H1 (cell line): ENCODE data around the gene PTGIS. TPM values are rescaled to one million over a fixed set of nuclear protein-coding genes. Genes with fewer than 3 reads are reported as not detected.

Experiments used
- BACH1 ChIP-seq: IDR thresholded peaks from 2 replicates; pipeline ENCODE4 v1.6.1; 2012; ENCODE audit warnings: low read length, improper control_type of control experiment
- EZH2 ChIP-seq: fragments of 200-600 bp; sonication (generic); IDR thresholded peaks from 2 replicates; pipeline ENCODE4 v1.7.1; 2012; ENCODE audit warnings: low read depth, mild to moderate bottlenecking, moderate library complexity, low read length, inconsistent platforms; ENCODE audit not compliant: severe bottlenecking
- HDAC2 ChIP-seq, 2 experiments: fragments of 300-600 bp in 1 of 2; sonication (generic) in 1 of 2; IDR thresholded peaks; 2 replicates each; pipeline ENCODE4 v1.6.1; 2011 to 2012; ENCODE audit warnings: low read depth in 2 of 2, low read length in 2 of 2, mild to moderate bottlenecking in 2 of 2, moderate library complexity in 2 of 2, borderline replicate concordance in 1 of 2, inconsistent platforms in 1 of 2
- RBBP5 ChIP-seq: IDR thresholded peaks from 2 replicates; pipeline ENCODE4 v1.7.1; 2012; ENCODE audit warnings: low read depth, mild to moderate bottlenecking, inconsistent platforms, low read length, moderate library complexity, borderline replicate concordance
- SP2 ChIP-seq: IDR thresholded peaks from 2 replicates; pipeline ENCODE4 v1.6.1; 2012; ENCODE audit warnings: mild to moderate bottlenecking, low read length, inconsistent platforms
- TAF1 ChIP-seq: IDR thresholded peaks from 2 replicates; pipeline ENCODE4 v1.6.1; 2011; ENCODE audit warnings: mild to moderate bottlenecking, low read depth, low read length
- polyA plus RNA-seq, 7 experiments: library from polyadenylated mRNA; depleted of rRNA in 3 of 7; stranded (reverse) in 5 of 7; unstranded in 2 of 7; fragments of >200 nt in 5 of 7; fragments of 200-250 nt in 2 of 7; gene quantifications; 1 replicate in 5 of 7; 2 replicates in 1 of 7; 4 replicates in 1 of 7; pipeline versions ENCODE4 v1.2.1 to v1.2.3, GENCODE V29; 2011 to 2013; ENCODE audit warnings: missing spikeins in 2 of 7, mixed read lengths in 2 of 7
- total RNA-seq: library from RNA; stranded (reverse); fragmentation: NEBNext Ultra II Directional; extraction: Animal tissue kit (Norgen Biotek cat#: 25700); gene quantifications from 2 replicates; pipeline ENCODE4 v1.2.1, GENCODE V29; 2021

Gene PTGIS
- total and polyA plus RNA-seq, 2 of the 8 experiments (the other 6 are each of a cell fraction or from before 2014, with no cell fraction given): 29.9 to 35.5 TPM

DNA sequence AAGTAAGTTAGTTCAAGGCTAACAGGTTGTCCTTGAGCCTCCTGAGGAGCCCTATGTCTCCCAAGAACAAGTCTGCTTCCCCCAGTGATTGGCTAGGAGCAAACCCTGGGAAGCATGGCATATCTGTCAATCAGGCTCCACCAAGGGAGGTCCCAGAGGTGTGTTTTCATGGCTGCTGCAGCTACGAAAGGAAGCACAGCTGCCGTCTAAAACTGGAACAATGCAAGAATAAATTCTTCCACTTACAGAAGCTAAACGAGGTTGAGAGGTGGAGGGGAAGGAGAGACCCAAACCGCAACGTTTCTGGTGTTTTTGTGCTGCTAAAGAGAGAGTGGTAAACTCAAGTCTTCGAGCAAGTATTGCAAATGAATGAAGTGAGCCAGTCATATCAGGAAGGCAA, 4.9 kb upstream of the PTGIS start (continued):
- no peak for TF ChIP-seq TAF1
- no peak for TF ChIP-seq RBBP5
- TF ChIP-seq HDAC2 (IDR thresholded peaks at IDR 0.05; ENCODE audit: borderline replicate concordance in 1 of 2, low read depth in 2 of 2, low read length in 2 of 2): no peak
- no peak for TF ChIP-seq SP2
- no peak for TF ChIP-seq EZH2
- TF ChIP-seq BACH1: no peak
